Tibial nerve (tissue), 4 donors: Measurements from ENCODE around the gene TEX2. TPM values are rescaled to one million over a fixed set of nuclear protein-coding genes. Genes with fewer than 3 reads are reported as not detected.
A peak's percentile ranks its signal among the peaks of the same experiment; 100 is the strongest.

Experiments used
- DNase-seq, 2 donors: peaks; one replicate each; pipeline ENCODE4 v3.0.0-alpha.2; 2019; ENCODE audit warnings: low spot score in 2 of 2
- H3K27ac ChIP-seq, 4 donors: fragments of 200-600 bp; sonication (generic) in 3 of 4; one replicate each; pipeline ENCODE4 v1.5.1; 2017 to 2019; ENCODE audit warnings: mild to moderate bottlenecking in 1 of 4
- H3K27me3 ChIP-seq, 2 donors: fragments of 200-600 bp; sonication (generic) in 1 of 2; one replicate each; pipeline versions ENCODE4 v1.5.1 to v1.6.0; 2017 to 2019
- H3K36me3 ChIP-seq, 3 donors: fragments of 200-600 bp; sonication (generic); one replicate each; pipeline ENCODE4 v1.5.1; 2018 to 2019
- H3K4me1 ChIP-seq, 4 donors: fragments of 200-600 bp; sonication (generic) in 3 of 4; one replicate each; pipeline ENCODE4 v1.5.1; 2017 to 2019
- H3K4me3 ChIP-seq, 4 donors: fragments of 200-600 bp; sonication (generic) in 3 of 4; one replicate each; pipeline ENCODE4 v1.5.1; 2017 to 2019; ENCODE audit warnings: mild to moderate bottlenecking in 1 of 4, moderate library complexity in 1 of 4
- H3K9me3 ChIP-seq, 4 donors: fragments of 200-600 bp; sonication (generic) in 3 of 4; one replicate each; pipeline ENCODE4 v1.5.1; 2017 to 2019
- EP300 ChIP-seq, 2 donors: sonication (generic); formaldehyde crosslinking; IDR thresholded peaks; one replicate each; pipeline ENCODE4 v1.6.1; 2017; ENCODE audit warnings: antibody characterized with exemption in 2 of 2, mild to moderate bottlenecking in 1 of 2
- POLR2A ChIP-seq, 2 donors: fragments of 450-650 bp; IDR thresholded peaks; one replicate each; pipeline ENCODE4 v1.6.1; 2017; ENCODE audit warnings: antibody characterized with exemption in 2 of 2, mild to moderate bottlenecking in 2 of 2, moderate library complexity in 2 of 2
- WGBS, 2 donors: methylation state at CpG; one replicate each; pipeline ENCODE4 v1.1.5; 2018; 5-methylcytosine and 5-hydroxymethylcytosine counted together
- total RNA-seq, 4 donors: library from RNA; depleted of rRNA; stranded (reverse); fragments of >200 nt; gene quantifications; one replicate each; pipeline ENCODE4 v1.1.0, GENCODE V29; 2016
- TF ChIP-seq, protein P1 (sequence below), 5 experiments: fragments of 200-600 bp in 3 of 5; fragments of 450-650 bp in 2 of 5; sonication (generic) in 3 of 5; IDR thresholded peaks; one replicate each; pipeline ENCODE4 v1.5.1; 2016 to 2019; ENCODE audit warnings: antibody characterized with exemption in 5 of 5, mild to moderate bottlenecking in 3 of 5, moderate library complexity in 2 of 5

Gene TEX2
- total RNA-seq, 4 donors from 2014 or later: 32.6 to 110 (median 59.7) TPM

DNA sequence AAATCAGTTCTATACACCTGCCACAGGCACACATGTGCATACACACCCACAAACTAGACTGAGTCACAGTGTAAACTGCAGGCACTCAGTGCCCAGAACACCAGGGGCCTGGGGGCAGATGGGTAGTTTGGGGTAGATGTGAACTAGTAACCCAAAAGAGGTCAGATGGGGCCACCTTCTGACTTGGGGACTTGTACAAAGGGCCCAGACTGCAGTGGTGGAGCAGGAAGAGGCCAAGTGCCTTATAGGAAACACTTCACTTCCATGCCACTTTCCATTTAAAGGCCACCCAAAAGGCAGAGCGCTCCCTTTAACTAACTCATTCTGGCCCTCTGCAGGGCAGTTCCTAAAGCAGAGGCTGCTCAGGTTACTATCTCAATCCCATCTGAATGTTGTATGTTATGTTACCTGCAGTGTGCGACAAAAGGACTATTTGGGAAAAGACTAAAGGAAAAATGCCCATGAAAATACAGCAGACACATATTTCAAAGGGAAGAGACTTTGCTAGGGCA lies 105.3 kb downstream of the TEX2 start:
- Histone ChIP-seq H3K4me1 (peaks cover 0 to 37% (median 23%) of the 10 kb centered on the region in 4 donors), H3K9me3 (no peaks in the 10 kb centered on the region), H3K27ac (peak overlapping the region in 2 of 4 donors; percentile 10 to 91), H3K36me3 (peaks cover 0 to 12% (median 0%) of the 10 kb centered on the region in 3 donors), H3K27me3 (no peaks in the 10 kb centered on the region), H3K4me3 (no peak overlapping the region)
- 100% methylated on average over 2 of the region's 2 CpGs for WGBS, 2 donors
- no peak for TF ChIP-seq EP300 (IDR thresholded peaks at IDR 0.05)
- no peak for TF ChIP-seq POLR2A (IDR thresholded peaks at IDR 0.05)
- TF ChIP-seq, protein P1, sequence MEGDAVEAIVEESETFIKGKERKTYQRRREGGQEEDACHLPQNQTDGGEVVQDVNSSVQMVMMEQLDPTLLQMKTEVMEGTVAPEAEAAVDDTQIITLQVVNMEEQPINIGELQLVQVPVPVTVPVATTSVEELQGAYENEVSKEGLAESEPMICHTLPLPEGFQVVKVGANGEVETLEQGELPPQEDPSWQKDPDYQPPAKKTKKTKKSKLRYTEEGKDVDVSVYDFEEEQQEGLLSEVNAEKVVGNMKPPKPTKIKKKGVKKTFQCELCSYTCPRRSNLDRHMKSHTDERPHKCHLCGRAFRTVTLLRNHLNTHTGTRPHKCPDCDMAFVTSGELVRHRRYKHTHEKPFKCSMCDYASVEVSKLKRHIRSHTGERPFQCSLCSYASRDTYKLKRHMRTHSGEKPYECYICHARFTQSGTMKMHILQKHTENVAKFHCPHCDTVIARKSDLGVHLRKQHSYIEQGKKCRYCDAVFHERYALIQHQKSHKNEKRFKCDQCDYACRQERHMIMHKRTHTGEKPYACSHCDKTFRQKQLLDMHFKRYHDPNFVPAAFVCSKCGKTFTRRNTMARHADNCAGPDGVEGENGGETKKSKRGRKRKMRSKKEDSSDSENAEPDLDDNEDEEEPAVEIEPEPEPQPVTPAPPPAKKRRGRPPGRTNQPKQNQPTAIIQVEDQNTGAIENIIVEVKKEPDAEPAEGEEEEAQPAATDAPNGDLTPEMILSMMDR (IDR thresholded peaks at IDR 0.05): no peak
- no peak for DNase-seq

DNA sequence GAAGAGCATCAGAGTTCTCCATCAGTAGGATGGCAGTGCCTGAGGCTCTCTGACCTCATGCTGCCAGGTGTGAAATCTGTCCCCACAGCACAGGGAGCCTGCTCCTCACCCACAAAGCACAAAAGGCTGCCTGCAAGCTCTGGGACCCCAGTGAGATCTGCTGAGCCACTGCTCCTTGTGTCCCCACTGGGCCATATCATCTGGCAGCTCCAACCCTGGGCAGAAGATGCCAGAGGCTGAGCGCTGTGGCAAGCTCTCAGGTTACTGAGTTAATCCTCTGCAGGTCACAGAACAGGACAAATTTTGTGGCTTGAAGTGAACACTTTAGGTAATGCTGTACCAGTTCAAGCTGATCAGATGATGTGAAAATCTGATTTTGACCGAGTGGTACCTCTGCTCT lies 106.4 kb downstream of the TEX2 start:
- peaks cover 0 to 20% (median 0%) of the 10 kb centered on the region in 3 donors for H3K36me3 ChIP-seq
- no peaks in the 10 kb centered on the region for H3K27me3 ChIP-seq
- peaks cover 0 to 37% (median 23%) of the 10 kb centered on the region in 4 donors for H3K4me1 ChIP-seq
- H3K9me3 ChIP-seq: no peaks in the 10 kb centered on the region
- H3K4me3 ChIP-seq: no peak overlapping the region
- peak overlapping the region; percentile 71 to 92 (median 84) for H3K27ac ChIP-seq
- DNase-seq: no peak
- TF ChIP-seq POLR2A (IDR thresholded peaks at IDR 0.05) (no peak), EP300 (IDR thresholded peaks at IDR 0.05) (no peak)
- TF ChIP-seq, protein P1 (IDR thresholded peaks at IDR 0.05): no peak
- 86 to 100% methylated on average over 2 of the region's 2 CpGs for WGBS, 2 donors

DNA sequence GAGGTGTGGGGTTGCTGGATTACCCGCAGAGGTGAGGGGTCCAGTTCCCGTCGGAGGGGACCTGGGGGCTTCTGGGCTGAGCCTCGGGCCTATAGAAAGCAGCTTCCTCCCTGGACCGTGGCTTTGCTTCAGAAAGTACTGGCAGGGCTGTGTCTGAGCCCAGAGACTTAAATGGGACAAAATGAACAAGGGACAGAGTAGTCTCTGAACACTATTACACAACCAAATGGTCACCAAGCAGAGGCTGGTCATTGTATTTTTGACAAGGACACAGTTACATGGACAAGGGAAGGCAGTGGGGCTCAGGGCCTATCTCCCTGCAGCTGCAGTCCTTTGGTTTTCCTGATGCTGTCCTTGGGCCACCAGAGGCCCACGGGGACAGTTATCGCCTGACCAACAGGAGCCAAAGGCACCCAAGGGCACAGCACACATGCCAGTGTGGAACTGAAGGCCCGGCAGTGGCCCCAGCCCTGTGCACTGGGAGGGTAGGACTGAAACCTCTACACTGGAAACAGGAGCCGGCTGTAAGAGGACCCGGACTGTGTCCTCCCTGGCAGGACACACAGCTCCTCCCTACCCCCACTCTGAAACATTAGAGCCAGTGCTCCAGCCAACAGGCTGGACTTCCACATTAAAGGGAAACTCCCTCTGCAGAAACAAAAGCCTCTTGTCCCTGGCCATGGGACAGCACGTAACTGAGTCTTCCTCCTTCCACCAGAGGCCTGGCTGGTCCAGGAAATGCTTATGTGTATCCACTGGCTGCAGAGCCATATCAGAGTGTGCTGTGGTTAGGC lies 107.1 kb downstream of the TEX2 start:
- peak; percentile 48 to 50 for DNase-seq
- WGBS, 2 donors: 47 to 48% methylated on average over 11 of the region's 11 CpGs
- TF ChIP-seq, protein P1 (IDR thresholded peaks at IDR 0.05): peak in 3 of 5 experiments; percentile 13 to 34 (median 16)
- TF ChIP-seq EP300 (IDR thresholded peaks at IDR 0.05): peak; percentile 81 to 84
- peak in 1 of 2 donors; percentile 47 for TF ChIP-seq POLR2A (IDR thresholded peaks at IDR 0.05)
- H3K27me3 ChIP-seq: no peaks in the 10 kb centered on the region
- H3K4me1 ChIP-seq: peaks cover 0 to 37% (median 23%) of the 10 kb centered on the region in 4 donors
- peak overlapping the region; percentile 71 to 92 (median 84) for H3K27ac ChIP-seq
- peak overlapping the region in 1 of 4 donors; percentile 16 for H3K4me3 ChIP-seq
- no peaks in the 10 kb centered on the region for H3K9me3 ChIP-seq
- H3K36me3 ChIP-seq: peaks cover 0 to 22% (median 0%) of the 10 kb centered on the region in 3 donors

DNA sequence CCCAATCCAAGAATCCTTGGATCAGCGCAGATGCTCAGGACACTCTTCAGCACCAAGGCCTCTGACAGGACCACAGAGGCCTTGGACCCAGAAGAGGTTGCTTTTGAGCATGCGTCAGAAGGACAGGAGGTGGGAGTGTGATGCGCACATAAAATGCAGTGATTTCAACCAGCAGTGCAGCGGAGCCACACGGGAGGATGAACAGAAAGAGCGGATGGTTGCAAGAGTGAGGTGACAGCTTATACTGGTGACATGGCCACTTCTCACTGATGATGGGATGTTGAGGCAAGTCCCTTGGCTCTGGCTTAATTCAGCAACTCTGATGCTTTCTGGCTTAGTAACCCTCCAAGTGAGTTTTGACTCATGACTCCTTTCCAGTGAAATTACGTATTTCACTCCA lies 107.9 kb downstream of the TEX2 start:
- 92 to 96% methylated on average over 7 of the region's 7 CpGs for WGBS, 2 donors
- Histone ChIP-seq H3K4me3 (no peak overlapping the region), H3K27me3 (no peaks in the 10 kb centered on the region), H3K27ac (peak overlapping the region; percentile 71 to 92 (median 84)), H3K36me3 (peaks cover 0 to 27% (median 0%) of the 10 kb centered on the region in 3 donors), H3K9me3 (no peaks in the 10 kb centered on the region), H3K4me1 (peaks cover 0 to 37% (median 23%) of the 10 kb centered on the region in 4 donors)
- no peak for DNase-seq
- TF ChIP-seq, protein P1 (IDR thresholded peaks at IDR 0.05): no peak
- TF ChIP-seq POLR2A (IDR thresholded peaks at IDR 0.05): no peak
- no peak for TF ChIP-seq EP300 (IDR thresholded peaks at IDR 0.05)

DNA sequence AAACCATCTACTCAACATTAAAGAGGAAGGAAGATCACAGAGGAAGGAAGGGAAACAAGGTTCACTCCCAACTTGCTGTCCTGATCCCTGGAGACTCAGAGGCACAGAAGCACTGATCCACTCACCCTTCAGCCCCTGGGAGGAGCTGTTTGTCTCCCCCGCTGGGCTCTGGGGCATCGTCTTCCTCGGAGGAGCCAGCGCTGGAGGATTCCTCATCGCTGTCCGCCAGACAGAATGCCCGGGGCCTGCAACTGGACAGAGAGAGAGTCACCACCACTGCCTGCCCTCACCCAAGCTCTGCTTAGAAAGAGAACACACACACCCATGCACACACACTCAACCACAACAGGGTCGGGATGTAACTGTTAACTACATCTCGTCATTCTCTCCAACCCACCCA lies 108.3 kb downstream of the TEX2 start:
- WGBS, 2 donors: 68 to 74% methylated on average over 9 of the region's 9 CpGs
- no peak for DNase-seq
- no peak overlapping the region for H3K4me3 ChIP-seq
- peaks cover 0 to 37% (median 23%) of the 10 kb centered on the region in 4 donors for H3K4me1 ChIP-seq
- peak overlapping the region in 3 of 4 donors; percentile 78 to 92 (median 91) for H3K27ac ChIP-seq
- no peaks in the 10 kb centered on the region for H3K27me3 ChIP-seq
- peaks cover 0 to 29% (median 0%) of the 10 kb centered on the region in 3 donors for H3K36me3 ChIP-seq
- H3K9me3 ChIP-seq: no peaks in the 10 kb centered on the region
- no peak for TF ChIP-seq EP300 (IDR thresholded peaks at IDR 0.05)
- TF ChIP-seq, protein P1 (IDR thresholded peaks at IDR 0.05): no peak
- no peak for TF ChIP-seq POLR2A (IDR thresholded peaks at IDR 0.05)
